T-helper 2 cell treated with Interferon-gamma antibody and Interleukin-4, amounts not matched to agents 5 μg/mL and 100 μg/mL, for 36 hours (primary cell): ENCODE results near the gene SNAI3.

Experiments
- DNase-seq: peaks from one replicate; pipeline ENCODE4 v3.0.0; 2021; ENCODE audit warnings: low spot score
- H3K27ac Mint-ChIP-seq: one replicate; pipeline ENCODE4 v1.8.0; 2021; ENCODE audit warnings: mild to moderate bottlenecking, mixed read lengths
- H3K27me3 Mint-ChIP-seq: one replicate; pipeline ENCODE4 v1.8.0; 2021; ENCODE audit warnings: low read depth, mixed read lengths
- H3K36me3 Mint-ChIP-seq: one replicate; pipeline ENCODE4 v1.8.0; 2021; ENCODE audit warnings: low read depth, mixed read lengths
- H3K4me1 Mint-ChIP-seq: one replicate; pipeline ENCODE4 v1.8.0; 2021; ENCODE audit warnings: low read depth, mixed read lengths
- H3K4me3 Mint-ChIP-seq: one replicate; pipeline ENCODE4 v1.8.0; 2022; ENCODE audit warnings: mild to moderate bottlenecking, moderate library complexity, mixed read lengths
- H3K9me3 Mint-ChIP-seq: one replicate; pipeline ENCODE4 v1.8.0; 2021; ENCODE audit warnings: mixed read lengths

The SNAI3 gene

DNA sequence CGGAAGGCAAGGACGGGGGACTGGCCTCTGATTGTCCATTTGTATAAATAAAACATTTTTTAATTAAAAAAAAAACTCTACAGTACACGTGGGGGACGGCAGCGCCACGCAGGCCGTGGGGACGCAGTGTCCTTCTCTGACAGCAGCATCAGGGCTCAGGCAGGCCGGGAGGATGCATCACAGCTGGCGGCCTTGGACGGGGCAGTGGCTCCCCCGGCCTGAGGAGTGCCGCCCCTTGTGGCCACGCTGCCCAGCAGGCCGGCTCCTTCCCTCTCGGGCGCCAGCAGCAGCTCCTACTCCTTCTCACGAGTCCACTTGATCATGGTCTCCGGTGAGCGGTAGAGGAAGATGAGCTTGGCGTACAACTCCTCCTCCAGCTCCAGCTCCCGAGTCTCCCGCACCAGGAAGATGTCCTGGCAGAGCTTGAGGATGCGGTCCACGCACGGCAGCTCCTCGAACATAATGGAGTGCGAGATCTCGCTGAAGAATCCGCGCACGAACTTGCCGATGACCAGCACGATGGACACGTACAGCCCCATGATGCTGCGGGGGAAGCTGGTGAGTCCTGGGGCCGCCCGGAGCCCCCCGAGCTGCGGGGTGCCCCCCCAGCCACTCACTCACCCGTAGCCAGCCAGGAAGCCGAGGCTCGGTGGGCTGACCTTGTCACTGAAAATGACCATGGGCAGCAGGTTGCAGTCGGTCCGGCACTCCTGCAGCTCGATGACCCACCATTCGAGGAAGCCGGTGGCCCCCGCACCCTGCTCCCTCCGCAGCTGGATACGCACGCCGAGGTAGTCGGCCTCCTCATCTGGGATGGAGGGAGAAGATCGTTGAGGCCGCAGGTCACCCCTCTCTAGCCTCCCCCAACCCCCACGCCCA is 29.2 kb upstream of the SNAI3 start:
- H3K27ac Mint-ChIP-seq: no peak overlapping the region
- H3K4me1 Mint-ChIP-seq: no peaks in the 10 kb centered on the region
- no peak for DNase-seq
- H3K9me3 Mint-ChIP-seq: no peaks in the 10 kb centered on the region
- peaks cover 35% of the 10 kb centered on the region for H3K36me3 Mint-ChIP-seq
- H3K27me3 Mint-ChIP-seq: no peaks in the 10 kb centered on the region
- no peak overlapping the region for H3K4me3 Mint-ChIP-seq

DNA sequence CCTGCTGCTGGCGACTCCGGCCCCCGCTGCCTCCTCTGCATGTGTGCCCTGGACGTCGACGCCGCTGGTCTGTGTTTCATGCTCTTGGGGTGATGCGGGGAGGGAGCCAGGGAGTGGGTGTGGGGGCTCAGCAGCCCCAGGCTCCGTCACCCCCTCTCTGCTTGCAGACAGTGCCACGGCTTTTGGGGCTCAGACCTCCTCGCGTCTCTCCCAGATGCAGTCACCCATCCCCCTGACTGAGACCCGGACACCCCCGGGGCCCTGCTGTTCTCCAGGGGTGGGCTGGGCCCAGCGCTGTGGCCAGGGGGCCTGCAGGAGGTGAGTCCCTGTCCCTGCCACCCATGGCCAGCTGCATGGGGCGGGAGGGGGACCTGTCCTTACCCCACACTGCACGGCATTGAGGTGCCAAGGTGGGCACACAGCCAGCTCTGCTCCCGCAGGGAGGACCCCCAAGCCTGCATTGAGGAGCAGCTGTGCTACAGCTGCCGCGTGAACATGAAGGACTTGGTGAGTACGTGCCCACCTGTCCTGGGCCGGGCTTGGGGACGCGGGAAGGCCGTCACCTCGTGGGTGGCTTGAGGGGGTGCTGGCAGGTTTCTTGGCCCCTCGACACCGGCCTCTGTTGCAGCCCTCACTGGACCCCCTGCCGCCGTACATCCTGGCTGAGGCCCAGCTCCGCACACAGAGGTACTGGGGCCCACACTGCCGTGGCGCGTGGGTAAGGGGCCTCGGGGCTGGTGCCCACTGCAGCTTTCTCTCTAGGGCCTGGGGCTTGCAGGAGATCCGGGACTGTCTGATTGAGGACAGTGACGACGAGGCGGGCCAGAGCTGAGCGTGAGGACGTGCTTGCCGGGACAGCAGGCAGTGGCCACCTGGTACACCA is 28.4 kb upstream of the SNAI3 start:
- peaks cover 29% of the 10 kb centered on the region for H3K36me3 Mint-ChIP-seq

DNA sequence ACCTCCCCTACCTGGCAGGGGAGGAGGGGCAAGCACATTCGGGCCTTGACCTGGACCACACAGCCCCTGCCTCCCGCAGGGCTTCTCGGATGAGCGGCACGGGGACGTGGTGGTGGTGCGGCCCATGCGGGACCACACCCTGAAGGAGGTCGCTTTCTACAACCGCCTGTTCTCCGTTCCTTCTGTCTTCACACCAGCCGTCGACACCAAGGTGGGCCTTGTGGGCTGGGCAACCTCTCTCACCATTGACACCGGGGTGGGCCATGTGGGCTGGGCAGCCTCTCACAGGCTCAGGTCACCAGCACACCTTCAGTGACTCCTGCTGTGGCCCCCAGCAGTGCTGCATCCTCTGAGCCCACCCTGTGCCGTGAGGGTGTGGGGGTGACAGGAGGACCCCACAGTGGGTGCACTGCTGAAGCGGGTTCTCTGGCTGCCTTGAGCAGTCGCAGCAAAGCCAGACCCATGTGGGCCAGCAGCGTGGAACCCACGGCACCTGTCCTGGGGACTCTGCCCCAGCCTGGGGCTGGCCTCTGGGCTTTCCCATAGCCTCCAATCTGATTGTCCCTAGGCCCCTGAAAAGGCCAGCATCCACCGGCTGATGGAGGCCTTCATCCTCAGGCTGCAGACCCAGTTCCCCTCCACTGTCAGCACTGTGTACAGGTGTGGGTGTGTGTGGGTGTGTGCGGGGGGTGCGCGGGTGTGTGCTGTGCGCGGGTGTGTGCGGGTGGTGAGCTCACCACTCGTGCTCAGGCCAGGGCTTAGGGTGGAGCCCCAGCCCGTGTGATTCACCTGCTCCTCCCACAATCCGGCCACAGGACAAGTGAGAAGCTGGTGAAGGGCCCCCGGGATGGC is 27.5 kb upstream of the SNAI3 start:
- no peaks in the 10 kb centered on the region for H3K9me3 Mint-ChIP-seq
- no peak for DNase-seq
- no peaks in the 10 kb centered on the region for H3K27me3 Mint-ChIP-seq
- no peak overlapping the region for H3K27ac Mint-ChIP-seq
- peaks cover 21% of the 10 kb centered on the region for H3K36me3 Mint-ChIP-seq
- H3K4me3 Mint-ChIP-seq: no peak overlapping the region
- no peaks in the 10 kb centered on the region for H3K4me1 Mint-ChIP-seq

More for the DNA sequence above, 28.4 kb upstream of the SNAI3 start:
- Mint-ChIP-seq H3K9me3 (no peaks in the 10 kb centered on the region), H3K27ac (no peak overlapping the region), H3K4me3 (no peak overlapping the region), H3K27me3 (no peaks in the 10 kb centered on the region), H3K4me1 (no peaks in the 10 kb centered on the region)
- DNase-seq: no peak

DNA sequence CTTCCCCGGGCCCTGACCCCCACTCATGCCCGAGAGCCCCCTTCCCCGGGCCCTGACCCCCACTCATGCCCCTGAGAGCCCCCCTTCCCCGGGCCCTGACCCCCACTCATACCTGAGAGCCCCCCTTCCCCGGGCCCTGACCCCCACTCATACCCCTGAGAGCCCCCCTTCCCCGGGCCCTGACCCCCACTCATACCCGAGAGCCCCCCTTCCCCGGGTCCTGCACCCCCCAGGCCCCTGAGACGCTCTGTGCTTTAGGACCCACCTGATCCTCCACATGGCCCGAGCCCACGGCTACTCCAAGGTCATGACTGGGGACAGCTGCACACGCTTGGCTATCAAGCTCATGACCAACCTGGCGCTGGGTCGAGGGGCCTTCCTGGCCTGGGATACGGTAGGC is 26.7 kb upstream of the SNAI3 start:
- H3K9me3 Mint-ChIP-seq: no peaks in the 10 kb centered on the region
- H3K27me3 Mint-ChIP-seq: no peaks in the 10 kb centered on the region
- peaks cover 15% of the 10 kb centered on the region for H3K36me3 Mint-ChIP-seq
- H3K27ac Mint-ChIP-seq: no peak overlapping the region
- H3K4me1 Mint-ChIP-seq: no peaks in the 10 kb centered on the region
- no peak for DNase-seq
- no peak overlapping the region for H3K4me3 Mint-ChIP-seq

DNA sequence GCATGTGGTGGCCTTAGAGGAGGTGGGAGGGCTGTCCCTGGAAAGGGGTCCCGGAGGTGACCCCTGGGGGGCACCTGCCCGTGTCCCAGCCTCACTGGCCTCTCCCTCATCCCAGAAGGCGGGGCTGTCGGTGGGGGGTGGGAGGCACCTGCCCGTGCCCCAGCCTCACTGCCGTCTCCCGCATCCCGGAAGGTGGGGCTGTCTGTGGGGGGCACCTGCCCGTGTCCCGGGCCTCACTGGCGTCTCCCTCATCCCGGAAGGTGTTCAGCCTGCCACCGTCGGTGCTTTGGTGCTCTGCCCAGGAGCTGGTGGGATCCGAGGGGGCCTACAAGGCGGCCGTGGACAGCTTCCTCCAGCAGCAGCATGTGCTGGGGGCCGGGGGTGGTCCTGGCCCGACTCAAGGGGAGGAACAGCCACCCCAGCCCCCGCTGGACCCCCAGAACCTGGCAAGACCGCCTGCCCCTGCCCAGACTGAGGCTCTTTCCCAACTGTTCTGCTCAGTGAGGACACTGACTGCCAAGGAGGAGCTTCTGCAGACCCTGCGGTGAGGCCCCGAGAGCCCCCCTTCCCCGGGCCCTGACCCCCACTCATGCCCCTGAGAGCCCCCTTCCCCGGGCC is 26.2 kb upstream of the SNAI3 start:
- no peak for DNase-seq
- peaks cover 11% of the 10 kb centered on the region for H3K36me3 Mint-ChIP-seq
- no peaks in the 10 kb centered on the region for H3K9me3 Mint-ChIP-seq
- H3K27me3 Mint-ChIP-seq: no peaks in the 10 kb centered on the region
- H3K4me1 Mint-ChIP-seq: peaks cover 2% of the 10 kb centered on the region
- H3K27ac Mint-ChIP-seq: no peak overlapping the region
- no peak overlapping the region for H3K4me3 Mint-ChIP-seq

DNA sequence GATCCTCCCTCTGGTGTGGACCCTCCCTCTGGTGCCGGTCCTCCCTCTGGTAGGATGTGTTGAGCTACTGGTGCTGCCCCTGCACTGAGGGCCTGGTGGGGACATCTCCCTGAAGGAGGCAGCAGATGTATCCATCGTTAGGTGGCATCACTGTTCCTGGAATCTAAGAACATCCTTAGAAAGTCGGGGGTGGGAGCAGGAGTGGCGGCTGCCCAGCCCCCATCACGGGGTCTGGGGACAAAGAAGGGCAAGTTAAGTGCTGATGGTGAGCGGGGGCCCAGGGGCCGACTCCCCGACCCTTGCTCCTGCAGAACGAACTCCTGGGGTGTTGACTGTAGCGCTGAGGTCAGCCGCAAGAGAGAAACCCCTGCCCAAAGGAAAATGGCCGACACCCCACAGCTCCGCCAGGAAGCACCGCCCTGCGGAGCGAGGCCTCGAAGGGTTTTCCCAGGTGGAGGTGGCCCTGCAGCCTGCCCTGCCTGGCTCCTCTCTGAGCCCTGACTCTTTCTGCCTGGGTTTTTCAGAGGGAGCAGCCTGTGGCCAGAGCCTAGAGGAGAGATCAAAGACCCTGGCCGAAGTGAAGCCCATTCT is 25.5 kb upstream of the SNAI3 start:
- DNase-seq: no peak
- Mint-ChIP-seq H3K4me3 (no peak overlapping the region), H3K27me3 (no peaks in the 10 kb centered on the region), H3K9me3 (no peaks in the 10 kb centered on the region), H3K36me3 (peaks cover 6% of the 10 kb centered on the region), H3K4me1 (peaks cover 8% of the 10 kb centered on the region), H3K27ac (no peak overlapping the region)

DNA sequence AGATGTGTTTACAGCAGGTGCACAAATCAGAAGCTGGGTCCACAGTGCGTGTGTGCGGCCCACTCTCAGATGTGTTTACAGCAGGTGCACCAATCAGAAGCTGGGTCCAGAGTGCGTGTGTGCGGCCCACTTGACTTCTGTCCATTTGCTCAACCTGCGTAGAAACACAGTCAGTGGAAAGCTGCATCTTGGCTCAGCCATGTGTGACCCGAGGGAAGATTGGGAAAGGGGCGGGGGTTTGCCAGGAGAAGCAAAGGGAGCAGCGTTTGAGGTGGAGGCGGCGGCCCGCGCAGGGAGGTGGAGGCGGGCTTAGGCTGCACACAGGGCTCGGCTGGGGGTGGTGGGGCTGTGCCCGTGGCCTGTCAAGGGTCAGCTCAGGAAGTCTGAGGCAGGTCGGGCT is 24.2 kb upstream of the SNAI3 start:
- no peak overlapping the region for H3K4me3 Mint-ChIP-seq
- peaks cover 2% of the 10 kb centered on the region for H3K36me3 Mint-ChIP-seq
- H3K9me3 Mint-ChIP-seq: no peaks in the 10 kb centered on the region
- no peak overlapping the region for H3K27ac Mint-ChIP-seq
- H3K27me3 Mint-ChIP-seq: no peaks in the 10 kb centered on the region
- H3K4me1 Mint-ChIP-seq: peaks cover 8% of the 10 kb centered on the region
- no peak for DNase-seq

DNA sequence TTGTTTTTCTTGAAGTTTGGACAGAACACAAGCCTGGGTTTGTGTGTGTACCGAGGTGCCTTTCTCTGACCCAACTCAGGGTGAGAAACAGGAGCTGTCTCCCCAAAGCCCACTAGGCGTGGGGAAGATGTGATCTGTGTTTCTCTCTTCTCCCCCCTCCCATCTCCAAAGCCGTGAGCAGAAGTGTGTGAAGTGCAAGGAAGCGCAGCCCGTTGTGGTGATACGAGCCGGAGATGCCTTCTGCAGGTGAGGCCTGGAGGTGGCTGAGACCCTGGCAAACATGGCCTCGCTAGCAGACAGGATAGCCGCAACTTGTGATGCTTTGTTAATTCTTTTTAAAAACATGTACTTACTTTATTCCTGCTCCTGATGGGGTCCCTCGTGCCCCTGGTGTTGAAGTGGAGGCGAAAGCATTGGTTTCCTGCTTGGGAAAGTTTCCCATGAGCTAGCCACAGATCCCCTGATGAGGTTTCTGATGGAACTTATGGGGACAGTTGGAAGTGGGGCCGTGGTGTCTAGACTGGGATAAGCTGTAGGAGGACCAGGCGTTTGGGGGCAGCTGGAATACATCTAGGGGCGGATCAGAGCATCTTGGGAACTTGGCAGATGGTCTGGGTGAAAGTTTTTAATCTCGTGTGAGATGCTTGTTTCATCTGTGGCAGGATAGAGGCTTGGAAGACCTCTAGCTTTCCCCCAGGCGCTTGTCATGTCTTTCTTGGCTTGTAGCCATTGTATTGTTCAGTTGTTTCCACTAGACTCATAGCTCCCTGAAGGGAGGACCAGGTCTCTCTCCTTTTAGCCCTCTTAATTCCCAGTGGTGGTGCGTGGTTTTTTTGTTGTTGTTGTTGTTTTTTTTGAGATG is 20.9 kb upstream of the SNAI3 start:
- DNase-seq: no peak
- peaks cover 21% of the 10 kb centered on the region for H3K36me3 Mint-ChIP-seq
- H3K27me3 Mint-ChIP-seq: no peaks in the 10 kb centered on the region
- H3K4me1 Mint-ChIP-seq: peaks cover 27% of the 10 kb centered on the region
- no peaks in the 10 kb centered on the region for H3K9me3 Mint-ChIP-seq
- H3K27ac Mint-ChIP-seq: peak overlapping the region; percentile 70
- H3K4me3 Mint-ChIP-seq: peak overlapping the region; percentile 83

DNA sequence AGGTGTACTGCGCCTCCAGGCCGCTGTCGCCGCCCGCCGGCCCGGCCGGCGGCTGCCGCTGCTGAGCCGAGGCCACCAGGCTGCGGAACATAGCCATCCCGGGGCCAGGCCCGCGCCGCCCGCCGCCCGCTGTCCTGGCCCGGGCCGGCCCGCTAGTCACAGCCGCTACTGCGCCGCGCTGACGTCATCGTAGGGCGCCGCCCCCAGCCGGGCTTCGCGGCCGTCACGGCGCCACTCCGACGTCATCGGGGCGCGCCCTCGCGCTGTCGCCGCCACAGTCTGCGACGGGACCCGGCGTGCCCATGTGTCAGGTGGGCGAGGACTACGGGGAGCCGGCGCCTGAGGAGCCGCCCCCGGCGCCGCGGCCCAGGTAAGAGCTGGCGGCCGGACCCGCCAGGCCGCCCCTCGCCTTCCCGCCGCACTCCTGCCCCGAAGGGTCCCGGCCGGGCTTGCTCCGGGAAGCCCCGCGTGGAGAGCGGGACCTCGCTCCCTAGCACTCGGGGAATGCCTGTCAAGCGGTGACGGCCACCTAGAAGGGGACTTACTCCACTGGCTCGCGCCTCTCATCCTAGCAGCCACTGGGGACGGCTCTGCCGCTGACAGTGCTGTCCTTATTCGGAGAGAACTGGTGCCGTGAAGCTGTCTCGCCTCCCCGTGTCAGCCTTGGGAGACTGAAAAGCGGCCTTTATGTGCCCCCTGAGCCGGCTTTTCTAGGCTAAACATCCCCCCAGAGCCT is 20.1 kb upstream of the SNAI3 start, which contains the start of the genes CTU2 and RNF166:
CTU2 (plus strand) TSS at position 275 of the 736 bp plus-strand sequence; CDS start at position 303, 28 bp downstream.
RNF166 (minus strand) TSS at position 180 of the 736 bp plus-strand sequence; CDS start at position 97, 83 bp downstream.
- Mint-ChIP-seq H3K36me3 (peaks cover 25% of the 10 kb centered on the region), H3K4me3 (peak within 1 kb of the TSS; percentile 85), H3K9me3 (no peaks in the 10 kb centered on the region), H3K4me1 (peaks cover 31% of the 10 kb centered on the region), H3K27me3 (no peaks in the 10 kb centered on the region), H3K27ac (peak within 1 kb of the TSS; percentile 92)
- DNase-seq: peak; percentile 95

DNA sequence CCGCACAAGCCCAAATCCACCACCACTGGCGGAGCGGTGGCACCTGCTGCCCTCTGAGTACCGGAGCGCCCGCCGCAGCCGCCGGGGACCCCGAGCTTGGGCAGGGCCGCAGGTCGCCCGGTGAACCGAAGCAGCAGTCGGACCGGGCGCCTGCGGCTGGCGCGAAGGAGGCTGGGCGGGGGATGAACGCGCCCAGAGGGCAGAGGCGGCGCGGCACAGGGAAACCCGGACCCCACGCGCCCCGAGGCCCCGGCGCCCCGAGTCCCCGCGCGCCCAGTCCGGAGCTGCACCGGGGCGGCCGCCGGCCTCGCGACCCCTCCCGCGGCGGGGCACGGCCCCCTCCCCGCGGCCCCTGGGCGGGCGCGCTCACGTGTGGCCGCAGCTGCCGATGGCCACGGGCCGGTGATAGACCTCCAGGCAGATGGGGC is 19.5 kb upstream of the SNAI3 start:
- Mint-ChIP-seq H3K27ac (peak overlapping the region; percentile 92), H3K27me3 (no peaks in the 10 kb centered on the region), H3K4me1 (peaks cover 33% of the 10 kb centered on the region), H3K4me3 (peak overlapping the region; percentile 85), H3K9me3 (no peaks in the 10 kb centered on the region), H3K36me3 (peaks cover 28% of the 10 kb centered on the region)
- DNase-seq: no peak

DNA sequence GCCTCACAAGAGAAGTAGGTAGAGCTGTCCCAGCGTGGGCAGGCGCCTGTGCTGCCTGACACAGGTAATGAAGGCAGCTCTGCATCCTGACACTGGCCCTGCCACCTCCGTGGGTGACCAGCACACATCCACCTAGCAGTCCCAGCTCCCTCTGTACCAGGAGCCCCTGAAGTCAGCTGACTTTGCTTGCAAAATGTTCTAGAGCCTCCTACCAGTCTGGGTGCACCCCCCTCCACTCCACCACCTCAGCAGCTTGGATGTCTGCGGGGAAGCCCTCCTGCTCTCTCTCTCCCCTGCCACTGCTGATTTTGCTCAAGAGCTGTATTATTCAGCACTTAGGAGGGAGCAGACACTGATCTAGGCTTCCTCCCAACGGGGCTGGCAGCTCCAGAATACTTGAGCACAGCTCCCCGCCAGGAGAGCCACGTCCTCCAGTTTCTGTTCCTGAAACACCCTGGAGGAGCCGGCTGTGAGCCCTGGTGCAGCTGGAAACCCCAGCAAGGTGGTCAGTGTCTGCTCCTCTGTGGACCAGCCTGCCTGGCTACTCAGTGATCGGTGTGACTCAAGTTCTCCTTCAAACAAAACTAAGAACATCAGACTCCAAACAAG is 18.9 kb upstream of the SNAI3 start:
- no peaks in the 10 kb centered on the region for H3K27me3 Mint-ChIP-seq
- peaks cover 37% of the 10 kb centered on the region for H3K4me1 Mint-ChIP-seq
- H3K4me3 Mint-ChIP-seq: peak overlapping the region; percentile 85
- no peaks in the 10 kb centered on the region for H3K9me3 Mint-ChIP-seq
- H3K36me3 Mint-ChIP-seq: peaks cover 33% of the 10 kb centered on the region
- peak overlapping the region; percentile 92 for H3K27ac Mint-ChIP-seq
- DNase-seq: no peak
